Duodenal mucosa (tissue), 2 donors: ENCODE data around the gene DHX9.

ENCODE experiments used
- H3K27ac ChIP-seq: one replicate; pipeline ENCODE4 v1.7.0; 2013; ENCODE audit warnings: low read depth, low read length
- H3K27me3 ChIP-seq, 2 donors: one replicate each; pipeline ENCODE4 v1.7.0; 2013; ENCODE audit warnings: low read length in 2 of 2, control low read depth in 1 of 2; ENCODE audit not compliant: insufficient read depth in 2 of 2, control insufficient read depth in 1 of 2
- H3K36me3 ChIP-seq, 2 donors: one replicate each; pipeline ENCODE4 v1.7.0; 2013; ENCODE audit warnings: low read length in 2 of 2, control low read depth in 1 of 2; ENCODE audit not compliant: insufficient read depth in 2 of 2, control insufficient read depth in 1 of 2
- H3K4me1 ChIP-seq, 2 donors: one replicate each; pipeline ENCODE4 v1.7.0; 2013; ENCODE audit warnings: low read length in 2 of 2, control low read depth in 1 of 2; ENCODE audit not compliant: insufficient read depth in 2 of 2, control insufficient read depth in 1 of 2
- H3K4me3 ChIP-seq, 2 donors: one replicate each; pipeline ENCODE4 v1.7.0; 2013; ENCODE audit warnings: low read length in 2 of 2, low read depth in 1 of 2
- H3K9ac ChIP-seq, 2 donors: one replicate each; pipeline ENCODE4 v1.7.0; 2013; ENCODE audit warnings: low read length in 2 of 2, low read depth in 1 of 2
- H3K9me3 ChIP-seq, 2 donors: one replicate each; pipeline ENCODE4 v1.7.0; 2013; ENCODE audit warnings: low read length in 2 of 2, control low read depth in 1 of 2; ENCODE audit not compliant: control insufficient read depth in 1 of 2

The DHX9 gene

GRCh38 chr1:182860658-182861057 lies 21.5 kb downstream of the DHX9 start:
- Histone ChIP-seq H3K9me3 (no peaks in the 10 kb centered on the region), H3K27me3 (no peaks in the 10 kb centered on the region), H3K4me1 (no peaks in the 10 kb centered on the region), H3K27ac (no peak overlapping the region), H3K36me3 (peaks cover 64 to 98% of the 10 kb centered on the region in 2 donors), H3K9ac (no peak overlapping the region), H3K4me3 (no peak overlapping the region)

GRCh38 chr1:182861994-182862393 lies 22.8 kb downstream of the DHX9 start:
- Histone ChIP-seq H3K27ac (no peak overlapping the region), H3K9me3 (no peaks in the 10 kb centered on the region), H3K27me3 (no peaks in the 10 kb centered on the region), H3K9ac (no peak overlapping the region), H3K4me3 (no peak overlapping the region), H3K4me1 (no peaks in the 10 kb centered on the region), H3K36me3 (peaks cover 61 to 96% of the 10 kb centered on the region in 2 donors)

- Histone ChIP-seq H3K4me3 (no peak overlapping the region), H3K9ac (no peak overlapping the region), H3K36me3 (peaks cover 54 to 96% of the 10 kb centered on the region in 2 donors), H3K27ac (no peak overlapping the region), H3K27me3 (no peaks in the 10 kb centered on the region), H3K9me3 (no peaks in the 10 kb centered on the region), H3K4me1 (no peaks in the 10 kb centered on the region)
These were observed 23.7 kb downstream of the DHX9 start for GRCh38 chr1:182862827-182863226.

GRCh38 chr1:182863940-182864339 lies 24.8 kb downstream of the DHX9 start:
- Histone ChIP-seq H3K9ac (no peak overlapping the region), H3K4me3 (no peak overlapping the region), H3K36me3 (peaks cover 46 to 96% of the 10 kb centered on the region in 2 donors), H3K9me3 (no peaks in the 10 kb centered on the region), H3K27me3 (no peaks in the 10 kb centered on the region), H3K27ac (no peak overlapping the region), H3K4me1 (no peaks in the 10 kb centered on the region)

GRCh38 chr1:182867861-182868260 lies 28.7 kb downstream of the DHX9 start:
- Histone ChIP-seq H3K9me3 (no peaks in the 10 kb centered on the region), H3K4me1 (no peaks in the 10 kb centered on the region), H3K27ac (no peak overlapping the region), H3K4me3 (no peak overlapping the region), H3K36me3 (peaks cover 37 to 91% of the 10 kb centered on the region in 2 donors), H3K27me3 (no peaks in the 10 kb centered on the region), H3K9ac (no peak overlapping the region)

- Histone ChIP-seq H3K4me3 (no peak overlapping the region), H3K27ac (no peak overlapping the region), H3K9ac (no peak overlapping the region), H3K27me3 (no peaks in the 10 kb centered on the region), H3K4me1 (no peaks in the 10 kb centered on the region), H3K9me3 (no peaks in the 10 kb centered on the region), H3K36me3 (peaks cover 41 to 91% of the 10 kb centered on the region in 2 donors)
These were observed 30.1 kb downstream of the DHX9 start for GRCh38 chr1:182869241-182869666.

- Histone ChIP-seq H3K4me3 (no peak overlapping the region), H3K4me1 (no peaks in the 10 kb centered on the region), H3K36me3 (peaks cover 46 to 92% of the 10 kb centered on the region in 2 donors)
These were observed 33.7 kb downstream of the DHX9 start for GRCh38 chr1:182872881-182873280.

GRCh38 chr1:182875889-182876288 lies 36.7 kb downstream of the DHX9 start:
- no peak overlapping the region for H3K9ac ChIP-seq
- H3K9me3 ChIP-seq, result no peaks in the 10 kb centered on the region
- H3K27me3 ChIP-seq, result no peaks in the 10 kb centered on the region
- H3K4me3 ChIP-seq, result no peak overlapping the region
- peaks cover 53 to 97% of the 10 kb centered on the region in 2 donors for H3K36me3 ChIP-seq
- no peaks in the 10 kb centered on the region for H3K4me1 ChIP-seq
- no peak overlapping the region for H3K27ac ChIP-seq

More at GRCh38 chr1:182872881-182873280, 33.7 kb downstream of the DHX9 start:
- H3K27ac ChIP-seq, result no peak overlapping the region
- no peaks in the 10 kb centered on the region for H3K27me3 ChIP-seq
- H3K9ac ChIP-seq, result no peak overlapping the region
- no peaks in the 10 kb centered on the region for H3K9me3 ChIP-seq

GRCh38 chr1:182877331-182877730 lies 38.2 kb downstream of the DHX9 start:
- H3K4me3 ChIP-seq, result no peak overlapping the region
- no peaks in the 10 kb centered on the region for H3K9me3 ChIP-seq
- H3K27ac ChIP-seq, result no peak overlapping the region
- peaks cover 56 to 98% of the 10 kb centered on the region in 2 donors for H3K36me3 ChIP-seq
- no peaks in the 10 kb centered on the region for H3K4me1 ChIP-seq
- H3K27me3 ChIP-seq, result no peaks in the 10 kb centered on the region
- no peak overlapping the region for H3K9ac ChIP-seq

- Histone ChIP-seq H3K27ac (no peak overlapping the region), H3K4me3 (no peak overlapping the region), H3K9me3 (no peaks in the 10 kb centered on the region), H3K27me3 (no peaks in the 10 kb centered on the region), H3K36me3 (peaks cover 56 to 97% of the 10 kb centered on the region in 2 donors), H3K4me1 (no peaks in the 10 kb centered on the region), H3K9ac (no peak overlapping the region)
These were observed 38.7 kb downstream of the DHX9 start for GRCh38 chr1:182877842-182878241.

GRCh38 chr1:182884872-182885271 lies 45.7 kb downstream of the DHX9 start:
- Histone ChIP-seq H3K9ac (no peak overlapping the region), H3K36me3 (peaks cover 55 to 89% of the 10 kb centered on the region in 2 donors), H3K27me3 (no peaks in the 10 kb centered on the region), H3K4me1 (no peaks in the 10 kb centered on the region), H3K27ac (no peak overlapping the region), H3K9me3 (no peaks in the 10 kb centered on the region), H3K4me3 (no peak overlapping the region)
